HFFc6 (cell line): ENCODE results near the gene TMED3. TPM values are rescaled to one million over a fixed set of nuclear protein-coding genes. Genes with fewer than 3 reads are reported as not detected.

Experiments used
- DNase-seq: peaks from one replicate; pipeline ENCODE4 v3.0.0-alpha.2; 2018
- H3K27ac Mint-ChIP-seq: 2 replicates; pipeline ENCODE4 v1.8.0; 2020; ENCODE audit warnings: mild to moderate bottlenecking, mixed read lengths
- H3K27me3 Mint-ChIP-seq: 2 replicates; pipeline ENCODE4 v1.8.0; 2021; ENCODE audit warnings: mild to moderate bottlenecking, moderate library complexity, mixed read lengths; ENCODE audit not compliant: insufficient read depth
- H3K36me3 Mint-ChIP-seq: 2 replicates; pipeline ENCODE4 v1.8.0; 2021; ENCODE audit warnings: low read depth, mixed read lengths
- H3K4me1 Mint-ChIP-seq: 2 replicates; pipeline ENCODE4 v1.8.0; 2020; ENCODE audit warnings: low read depth, mixed read lengths
- H3K4me3 Mint-ChIP-seq: 2 replicates; pipeline ENCODE4 v1.8.0; 2020; ENCODE audit warnings: mild to moderate bottlenecking, moderate library complexity, mixed read lengths
- H3K9me3 Mint-ChIP-seq: 2 replicates; pipeline ENCODE4 v1.8.0; 2020; ENCODE audit warnings: mild to moderate bottlenecking, mixed read lengths
- CTCF ChIP-seq: fragments of 200-600 bp; sonication (generic); IDR thresholded peaks from 2 replicates; pipeline ENCODE4 v1.5.0; 2021; ENCODE audit warnings: antibody characterized with exemption, mild to moderate bottlenecking
- total RNA-seq, 6 experiments: library from RNA; stranded (reverse); fragmentation: NEBNext Ultra II Directional; extraction: Animal tissue kit (Norgen Biotek cat#: 25700); gene quantifications; 2 replicates in 1 of 6; 3 replicates in 5 of 6; pipeline ENCODE4 v1.2.3, GENCODE V29; 2021

TMED3 gene
- total RNA-seq, 6 experiments from 2014 or later, result 135 to 176 (median 154) TPM

DNA sequence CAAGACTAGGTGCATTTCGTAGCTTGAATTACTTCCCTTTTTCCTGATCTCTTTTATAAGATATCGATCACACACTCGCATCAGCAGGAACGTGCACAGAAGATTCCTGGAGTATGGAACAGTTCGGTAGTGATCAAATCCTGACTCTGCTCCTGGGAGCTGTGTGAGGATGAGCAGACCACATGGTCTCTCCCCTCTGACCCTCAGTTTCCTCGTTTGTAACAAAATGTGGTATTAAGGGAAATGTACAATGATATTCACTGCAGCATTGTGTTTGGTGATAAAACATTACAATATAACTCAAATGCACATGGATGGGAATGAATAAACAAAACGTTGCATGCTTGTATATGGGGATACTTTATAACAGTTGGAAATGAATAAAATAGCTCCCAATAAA lies 26.7 kb downstream of the TMED3 start:
- Mint-ChIP-seq H3K27ac (no peak overlapping the region), H3K4me1 (no peaks in the 10 kb centered on the region), H3K9me3 (no peaks in the 10 kb centered on the region), H3K4me3 (no peak overlapping the region), H3K36me3 (no peaks in the 10 kb centered on the region), H3K27me3 (no peaks in the 10 kb centered on the region; the same call in 1 of the 2 replicates)
- DNase-seq, result no peak
- no peak for TF ChIP-seq CTCF

GRCh38 chr15:79339588-79340314 lies 28.8 kb downstream of the TMED3 start:
- H3K27me3 Mint-ChIP-seq, result no peaks in the 10 kb centered on the region; the same call in 1 of the 2 replicates
- no peak overlapping the region for H3K27ac Mint-ChIP-seq
- no peaks in the 10 kb centered on the region for H3K4me1 Mint-ChIP-seq
- DNase-seq, result peak; percentile 61
- H3K36me3 Mint-ChIP-seq, result no peaks in the 10 kb centered on the region
- H3K9me3 Mint-ChIP-seq, result no peaks in the 10 kb centered on the region
- TF ChIP-seq CTCF, result peak; percentile 96
- no peak overlapping the region for H3K4me3 Mint-ChIP-seq

GRCh38 chr15:79340315-79340602 lies 29.3 kb downstream of the TMED3 start:
- Mint-ChIP-seq H3K9me3 (no peaks in the 10 kb centered on the region), H3K36me3 (no peaks in the 10 kb centered on the region), H3K27ac (no peak overlapping the region), H3K4me1 (no peaks in the 10 kb centered on the region), H3K27me3 (no peaks in the 10 kb centered on the region; the same call in 1 of the 2 replicates), H3K4me3 (no peak overlapping the region)
- no peak for DNase-seq
- TF ChIP-seq CTCF, result peak; percentile 64

DNA sequence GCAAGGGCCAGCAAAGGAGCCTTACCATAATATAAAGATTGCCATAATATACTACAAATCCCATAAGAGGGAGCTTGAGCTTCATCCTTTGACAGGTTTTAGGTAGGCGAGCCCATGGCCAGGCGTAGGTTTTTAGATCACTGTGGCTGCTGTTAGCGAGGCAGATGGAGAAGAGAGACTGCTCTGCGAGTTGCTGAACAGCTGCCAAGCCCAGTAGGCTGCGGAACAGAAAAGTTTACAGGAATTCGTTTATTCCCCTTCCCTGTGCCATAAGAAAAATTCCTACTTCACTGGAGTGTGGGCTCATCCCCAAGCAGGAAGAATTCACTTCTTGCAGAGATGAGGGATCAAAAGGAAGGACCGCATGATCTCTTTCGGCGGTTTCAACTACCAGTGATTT lies 30.5 kb downstream of the TMED3 start:
- Mint-ChIP-seq H3K4me3 (no peak overlapping the region), H3K27ac (no peak overlapping the region), H3K27me3 (no peaks in the 10 kb centered on the region; the same call in 1 of the 2 replicates), H3K4me1 (no peaks in the 10 kb centered on the region), H3K36me3 (no peaks in the 10 kb centered on the region), H3K9me3 (no peaks in the 10 kb centered on the region)
- no peak for DNase-seq
- no peak for TF ChIP-seq CTCF

GRCh38 chr15:79349525-79349924 lies 38.6 kb downstream of the TMED3 start:
- no peak overlapping the region for H3K4me3 Mint-ChIP-seq
- H3K27ac Mint-ChIP-seq, result no peak overlapping the region
- no peaks in the 10 kb centered on the region for H3K36me3 Mint-ChIP-seq

More at GRCh38 chr15:79349525-79349924, 38.6 kb downstream of the TMED3 start:
- Mint-ChIP-seq H3K9me3 (no peaks in the 10 kb centered on the region), H3K4me1 (peaks cover 4% of the 10 kb centered on the region; the same call in 1 of the 2 replicates), H3K27me3 (no peaks in the 10 kb centered on the region)
- DNase-seq, result peak; percentile 10
- no peak for TF ChIP-seq CTCF
